HG02763 (cell line): Measurements from ENCODE around the gene GASK1A.
"Not testable (repeated sequence)": the region's sequence is repeated elsewhere in the genome, so short reads cannot be mapped to it uniquely, and the experiment has no call there.

Experiments
- ATAC-seq: cut with Tn5 transposase; IDR thresholded peaks from one replicate; pipeline ENCODE4 v1.9.1; 2021; ENCODE audit warnings: mild to moderate bottlenecking, moderate library complexity; ENCODE audit not compliant: unreplicated experiment

Gene GASK1A

GRCh38 chr3:43055806-43056770, 77.0 kb downstream of the GASK1A start:
- no peak for ATAC-seq

- ATAC-seq: no peak
These were observed 80.3 kb downstream of the GASK1A start for GRCh38 chr3:43059456-43059855.

GRCh38 chr3:43061101-43061895, 82.2 kb downstream of the GASK1A start:
- ATAC-seq: no peak

- ATAC-seq: no peak
These were observed 83.0 kb downstream of the GASK1A start for GRCh38 chr3:43062040-43062563.

GRCh38 chr3:43062564-43063040, 83.5 kb downstream of the GASK1A start:
- no peak for ATAC-seq

GRCh38 chr3:43063114-43063513, 84.0 kb downstream of the GASK1A start:
- ATAC-seq: no peak

GRCh38 chr3:43070670-43071069, 91.6 kb downstream of the GASK1A start:
- ATAC-seq: not testable (repeated sequence)

- no peak for ATAC-seq
These were observed 92.3 kb downstream of the GASK1A start for GRCh38 chr3:43071313-43071893.

GRCh38 chr3:43072361-43072760, 93.2 kb downstream of the GASK1A start:
- ATAC-seq: no peak

GRCh38 chr3:43073116-43073835, 94.2 kb downstream of the GASK1A start:
- no peak for ATAC-seq

GRCh38 chr3:43073836-43074220, 94.7 kb downstream of the GASK1A start:
- ATAC-seq: no peak

- ATAC-seq: no peak
These were observed 95.4 kb downstream of the GASK1A start for GRCh38 chr3:43074482-43074881.

GRCh38 chr3:43074901-43075689, 96.0 kb downstream of the GASK1A start:
- no peak for ATAC-seq

GRCh38 chr3:43075904-43076661, 97.0 kb downstream of the GASK1A start:
- ATAC-seq: no peak

GRCh38 chr3:43076857-43077256, 97.7 kb downstream of the GASK1A start:
- no peak for ATAC-seq

- no peak for ATAC-seq
These were observed 98.2 kb downstream of the GASK1A start for GRCh38 chr3:43077261-43077660.

- ATAC-seq: no peak
These were observed 98.6 kb downstream of the GASK1A start for GRCh38 chr3:43077707-43078106.

GRCh38 chr3:43079536-43080332, 100.6 kb downstream of the GASK1A start:
- ATAC-seq: no peak
